T47D (cell line): ENCODE measurements around the gene SLC6A4.

Source experiments
- DNase-seq, 2 experiments: peaks; one replicate each; pipeline versions ENCODE4 v3.0.0 to v3.0.0-alpha.2; 2011 to 2012; ENCODE audit warnings: low read depth in 1 of 2, low spot score in 1 of 2
- JUND ChIP-seq: IDR thresholded peaks from 2 replicates; pipeline ENCODE4 v1.6.1; 2012; ENCODE audit warnings: low read depth
- in situ Hi-C: cut with HindIII; loops from 2 replicates; pipeline ENCODE4 v1.10.0; 2016; ENCODE audit warnings: low sequenced_read_pairs, low pct_unique_long_range_greater_than_20kb

Gene SLC6A4

DNA sequence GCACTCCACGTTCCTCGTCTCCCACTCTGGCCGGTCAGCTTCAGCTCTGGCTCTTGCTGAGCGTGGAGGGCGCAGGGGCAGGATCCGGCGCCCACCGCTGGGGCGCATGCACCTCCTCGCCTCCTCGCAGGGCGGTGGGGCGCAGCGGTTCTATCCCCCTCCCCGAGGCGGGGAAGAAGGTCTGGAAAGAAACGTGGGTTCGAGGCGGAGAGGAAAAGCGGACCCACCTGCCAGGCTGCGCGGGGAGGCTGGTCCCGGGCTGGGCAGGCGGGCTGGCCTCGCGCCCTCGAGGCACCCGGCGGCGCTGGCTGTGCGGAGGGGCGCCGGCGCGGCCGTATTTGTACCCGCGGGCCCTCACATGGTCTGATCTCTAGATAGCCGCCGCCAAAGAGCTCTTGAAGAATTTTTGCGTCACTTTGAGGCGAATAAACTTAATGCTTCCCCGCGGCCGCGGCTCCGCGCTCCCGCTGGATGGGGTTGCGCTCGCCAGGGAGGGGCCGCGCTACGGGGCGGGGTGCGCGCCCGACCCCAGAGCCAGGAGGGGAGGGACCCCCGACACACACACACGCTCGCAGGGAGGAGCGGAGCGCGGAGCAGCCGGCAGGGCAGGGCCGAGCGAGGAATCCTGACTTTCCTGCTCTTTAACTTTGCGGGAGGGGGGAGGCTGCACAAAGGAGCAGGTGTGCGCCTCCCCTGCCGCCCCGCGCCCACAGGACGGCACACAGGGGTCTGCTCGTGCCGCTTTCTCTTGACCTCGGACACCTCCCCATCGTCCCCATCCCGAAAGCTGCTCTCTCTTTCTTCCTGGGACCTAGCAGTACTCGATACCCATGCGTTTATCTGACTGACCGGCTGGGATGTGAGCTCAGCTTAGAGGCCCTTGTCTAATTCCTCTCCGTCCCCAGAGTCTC is at the start of gene SLC6A4:
SLC6A4 (minus strand) TSS at position 312 of the 911 bp plus-strand sequence. CDS start 13,739 bp downstream, outside the sequence.
- in situ Hi-C loops = no loop called here
- DNase-seq = peak; percentile 61 to 71
- no peak for TF ChIP-seq JUND

DNA sequence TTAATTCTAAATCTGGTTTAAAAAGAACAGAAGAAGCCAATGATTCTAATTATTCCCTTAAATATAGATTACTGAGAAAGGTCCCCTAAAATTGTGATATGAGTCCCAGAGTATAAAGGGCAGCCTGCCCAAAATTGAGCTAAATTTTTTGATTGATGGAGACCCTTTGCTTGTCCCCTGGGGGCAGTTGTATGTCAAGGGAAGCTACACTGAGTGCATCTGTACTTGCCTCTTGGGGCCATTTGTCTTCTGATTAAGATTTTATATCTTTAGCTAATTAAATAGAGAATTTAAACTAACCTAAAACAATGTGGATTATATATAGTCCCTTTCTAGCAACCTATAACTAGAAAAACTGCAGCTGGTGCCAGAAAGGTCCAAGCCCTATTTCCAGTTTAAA is 43.7 kb upstream of the SLC6A4 start:
- DNase-seq = no peak
- in situ Hi-C loops = no loop called here
- TF ChIP-seq JUND = no peak

DNA sequence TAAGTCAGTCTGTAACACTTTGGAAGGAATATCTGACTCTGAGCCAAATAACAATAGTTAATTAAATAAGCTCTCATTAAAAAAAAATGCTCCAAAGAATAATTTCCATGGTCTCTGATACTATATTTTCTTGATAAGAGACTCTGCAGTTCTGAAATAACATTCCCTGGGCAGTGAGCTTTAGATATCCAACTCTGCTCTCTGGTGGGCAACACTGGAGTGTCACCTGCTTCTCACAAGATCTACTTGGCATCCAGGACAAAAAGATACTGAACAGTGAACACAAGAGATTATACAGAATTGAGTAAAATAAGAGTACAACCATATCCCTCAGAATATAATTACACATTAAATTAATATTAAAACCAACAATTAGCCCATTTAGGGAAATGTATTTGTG is 42.5 kb upstream of the SLC6A4 start:
- no peak for TF ChIP-seq JUND
- peak in 1 of 2 experiments; percentile 55 for DNase-seq
- in situ Hi-C loops = no loop called here

DNA sequence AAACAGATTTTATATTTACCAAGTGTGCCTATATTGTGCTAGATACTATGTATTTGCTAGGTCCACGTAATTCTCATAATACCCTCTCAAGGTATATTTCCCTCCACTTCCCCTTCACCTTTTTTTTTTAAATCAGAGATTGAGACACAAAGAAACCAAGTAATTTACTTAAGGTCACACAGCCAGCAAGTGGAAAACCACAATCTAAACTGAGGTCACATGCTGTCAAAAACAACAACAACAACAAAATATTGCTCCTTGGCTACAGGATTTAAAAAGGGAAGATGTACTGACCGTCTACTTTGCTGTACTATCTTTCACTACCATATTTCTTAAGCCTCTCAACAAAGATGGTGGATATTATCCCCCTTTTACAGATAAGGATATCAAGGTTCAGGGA is 40.4 kb upstream of the SLC6A4 start:
- in situ Hi-C loops = no loop called here
- TF ChIP-seq JUND = no peak
- DNase-seq = no peak

DNA sequence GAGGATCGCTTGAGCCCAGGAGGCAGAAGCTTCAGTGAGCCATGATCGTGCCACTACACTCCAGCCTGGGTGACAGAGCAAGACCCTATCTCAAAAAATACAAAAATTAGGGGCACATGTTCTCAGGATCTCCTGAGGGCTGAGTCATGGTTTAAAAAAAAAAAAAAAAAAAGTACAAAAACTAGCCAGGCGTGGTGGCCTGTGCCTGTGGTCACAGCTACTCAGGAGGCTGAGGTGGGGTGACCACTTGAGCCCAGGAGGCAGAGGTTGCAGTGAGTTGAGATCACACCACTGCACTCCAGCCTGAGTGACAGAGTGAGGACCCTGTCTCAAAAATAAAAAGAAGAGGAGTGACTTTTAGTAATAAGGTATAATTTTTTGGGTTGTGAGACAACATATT is 39.4 kb upstream of the SLC6A4 start:
- TF ChIP-seq JUND = no peak
- in situ Hi-C loops = no loop called here

DNA sequence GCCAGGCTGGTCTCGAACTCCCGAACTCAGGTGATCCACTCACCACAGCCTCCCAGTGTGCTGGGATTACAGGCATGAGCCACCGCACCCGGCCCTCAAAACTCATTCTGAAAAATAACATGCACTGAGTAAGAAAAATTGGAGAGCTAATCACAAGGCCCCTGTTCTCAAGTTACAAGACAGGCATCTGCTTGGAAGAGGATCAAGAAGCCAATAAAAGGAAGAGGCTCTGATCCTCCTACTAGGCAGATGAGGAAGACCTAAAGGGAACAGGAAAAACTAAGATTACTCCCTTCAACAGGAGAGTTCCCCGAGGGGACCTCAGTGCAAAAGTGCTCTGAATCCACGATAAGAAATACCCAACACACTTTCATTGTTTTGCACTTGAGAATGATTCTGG is 37.9 kb upstream of the SLC6A4 start:
- no peak for DNase-seq
- no peak for TF ChIP-seq JUND
- in situ Hi-C loops = no loop called here

More for the DNA sequence above, 39.4 kb upstream of the SLC6A4 start:
- DNase-seq = no peak

DNA sequence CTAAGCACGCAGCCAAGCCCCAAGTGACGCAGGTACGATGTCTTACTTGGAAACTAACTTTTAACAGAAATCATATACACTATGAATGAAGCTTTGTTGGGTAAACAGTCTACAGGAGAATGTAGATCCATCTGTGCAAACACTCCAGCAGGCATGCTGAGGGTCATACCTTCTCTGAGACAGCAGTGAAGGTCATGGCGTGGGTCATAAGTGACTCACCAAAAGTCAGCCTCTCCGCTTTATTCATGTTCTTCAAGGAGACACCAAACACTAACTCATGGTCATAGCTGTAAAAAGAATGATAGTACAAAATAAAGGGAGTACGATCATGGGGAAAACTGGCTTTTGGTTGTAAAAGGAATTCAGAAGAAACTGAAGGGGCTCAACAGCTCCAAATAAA is 35.6 kb upstream of the SLC6A4 start:
- TF ChIP-seq JUND = no peak
- DNase-seq = no peak
- in situ Hi-C loops = no loop called here

DNA sequence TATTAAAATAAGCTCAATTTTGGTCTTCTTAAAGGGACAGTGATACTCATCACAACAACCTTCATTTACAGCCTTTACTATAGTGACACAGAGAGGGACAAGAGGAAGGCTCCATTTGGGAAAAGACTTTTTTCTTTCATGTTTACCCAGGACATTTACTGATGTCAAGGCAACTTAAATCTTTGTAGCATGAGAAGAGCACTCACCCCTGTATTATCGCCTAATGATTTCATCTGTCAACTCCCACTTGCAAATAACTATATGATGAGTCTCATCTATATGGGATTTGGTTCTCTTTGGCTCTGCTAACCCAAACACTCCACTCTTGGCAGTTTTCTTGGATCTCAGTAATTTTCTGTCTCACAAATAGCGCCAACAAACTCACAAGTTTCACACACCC is 32.1 kb upstream of the SLC6A4 start:
- DNase-seq = no peak
- in situ Hi-C loops = no loop called here
- TF ChIP-seq JUND = no peak

DNA sequence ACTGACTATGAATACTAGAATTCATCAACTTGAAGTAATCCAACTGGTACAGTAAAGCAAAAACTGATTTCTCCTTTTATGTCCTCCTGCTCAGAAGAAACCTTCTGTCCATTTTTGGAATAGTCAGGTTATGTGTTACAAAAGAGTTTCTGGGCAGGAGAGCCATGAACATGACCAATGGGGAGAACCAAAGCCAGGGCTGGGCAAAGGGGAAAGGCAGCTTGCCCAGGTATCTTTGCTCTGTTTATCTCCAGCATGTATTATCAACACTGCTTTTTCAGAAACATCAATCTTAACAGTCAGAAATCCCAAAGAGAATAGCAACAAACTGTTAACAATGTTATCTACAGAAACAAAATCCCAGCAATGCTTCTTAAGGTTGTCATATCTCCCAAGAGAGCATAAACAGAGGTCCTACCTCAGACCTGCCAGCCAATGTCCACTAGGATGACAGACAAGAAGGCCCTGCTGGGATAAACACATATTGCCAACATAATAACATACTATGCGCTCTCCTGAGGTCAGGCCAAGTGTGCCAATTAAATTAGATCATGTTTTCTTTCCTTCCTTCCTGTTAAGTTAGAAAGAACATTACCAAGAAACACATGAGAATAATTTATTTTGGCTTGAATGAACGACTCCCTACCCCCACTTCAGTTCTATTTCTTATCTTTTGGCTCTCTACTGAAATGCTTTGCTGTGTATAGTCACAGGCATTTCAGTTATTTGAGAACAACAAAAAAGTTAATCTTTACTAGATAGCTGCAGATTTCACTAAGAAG is 28.2 kb upstream of the SLC6A4 start:
- in situ Hi-C loops = no loop called here
- TF ChIP-seq JUND = no peak
- DNase-seq = no peak

DNA sequence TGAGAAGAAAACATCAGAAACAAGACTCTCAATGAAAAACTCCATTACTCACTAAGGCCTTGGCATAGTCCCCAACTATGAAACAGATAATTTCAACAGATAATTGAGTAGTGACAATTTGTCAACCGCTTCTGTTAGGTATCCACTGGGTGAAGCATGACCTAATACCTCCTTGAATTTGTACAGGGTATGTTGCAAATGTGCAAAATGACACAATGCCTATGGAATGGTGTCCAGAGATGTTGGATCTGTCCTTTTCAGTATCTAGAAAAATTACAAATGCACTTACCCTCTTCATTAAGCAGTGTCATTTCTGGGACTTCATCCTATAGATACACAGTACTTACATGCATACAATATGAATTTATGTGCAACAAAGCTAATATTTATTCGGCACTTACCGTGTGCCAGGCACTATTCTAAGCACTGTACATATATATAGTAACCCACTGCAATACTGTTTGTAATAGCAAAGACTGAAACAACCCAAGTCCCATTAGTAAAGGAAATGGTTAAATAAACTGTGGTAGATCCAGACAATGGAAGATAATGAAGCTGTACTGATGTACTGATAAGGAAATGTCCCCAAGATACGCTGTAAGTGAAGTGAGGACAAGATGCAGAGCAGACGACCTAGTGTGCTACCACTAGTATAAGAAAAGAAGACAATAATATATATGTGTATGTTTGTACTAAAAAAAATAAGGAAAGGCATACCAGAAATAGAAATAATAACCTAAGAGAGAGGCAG is 21.4 kb upstream of the SLC6A4 start:
- TF ChIP-seq JUND = no peak
- DNase-seq = no peak
- in situ Hi-C loops = no loop called here

DNA sequence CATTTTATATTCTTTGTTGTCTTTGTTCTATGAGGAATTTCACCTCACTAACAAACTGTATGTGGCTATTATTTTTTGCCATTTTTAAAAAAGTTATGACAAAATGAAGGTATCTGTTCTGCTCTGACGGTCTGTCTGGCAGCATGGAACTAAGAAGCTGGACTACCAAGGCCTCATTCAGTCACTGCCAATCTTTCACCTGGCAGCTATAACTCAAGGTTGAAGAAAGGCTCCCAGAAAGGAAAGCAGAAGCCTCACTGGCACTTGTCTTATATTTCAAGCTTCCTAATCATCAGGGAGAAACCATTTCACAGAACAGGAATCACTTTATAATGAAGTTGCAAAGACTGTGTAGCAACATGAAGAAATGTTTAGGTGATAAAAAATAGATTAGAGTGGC is 18.7 kb upstream of the SLC6A4 start:
- in situ Hi-C loops = no loop called here
- no peak for DNase-seq

DNA sequence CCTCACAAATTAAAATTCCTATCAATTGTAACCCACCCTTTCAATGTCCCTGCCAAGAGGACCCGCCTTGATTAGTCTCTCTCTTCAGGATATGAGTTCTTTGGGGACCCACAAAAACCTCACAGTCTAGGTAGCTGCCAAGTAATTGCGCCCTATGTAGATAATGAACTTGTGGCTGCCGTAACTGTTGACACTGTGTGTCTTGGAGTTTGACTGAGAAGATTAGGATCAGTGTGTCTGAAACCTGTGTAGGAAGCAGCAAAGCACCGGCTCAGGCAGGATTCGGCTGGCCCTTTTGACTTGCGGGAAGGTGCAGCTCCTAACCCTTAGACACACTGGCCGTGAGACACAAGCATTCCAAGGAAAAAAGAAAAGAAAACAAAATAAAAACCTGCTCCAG is 17.8 kb upstream of the SLC6A4 start:
- in situ Hi-C loops = no loop called here
- peak; percentile 63; the same call in 1 of the 2 replicates for TF ChIP-seq JUND
- peak; percentile 62 to 87 for DNase-seq

More for the DNA sequence above, 18.7 kb upstream of the SLC6A4 start:
- no peak for TF ChIP-seq JUND
